Activated T-helper 2 cell treated with anti-CD3 and anti-CD28 coated beads, Interferon-gamma antibody, Interleukin-2, Interleukin-4, amounts not matched to agents 10 μg/mL and 5 μg/mL and 100 μg/mL, durations not matched to agents 14 hours and 24 hours and 36 hours (primary cell): ENCODE data around the gene RRAGA. TPM values are rescaled to one million over a fixed set of nuclear protein-coding genes. Genes with fewer than 3 reads are reported as not detected.
A peak's percentile ranks its signal among the peaks of the same experiment; 100 is the strongest.
"Not testable (repeated sequence)": the region's sequence is repeated elsewhere in the genome, so short reads cannot be mapped to it uniquely, and the experiment has no call there.

ENCODE experiments used
- DNase-seq: peaks from one replicate; pipeline ENCODE4 v3.0.0; 2021; ENCODE audit warnings: low spot score
- H3K27ac Mint-ChIP-seq: one replicate; pipeline ENCODE4 v1.8.0; 2021; ENCODE audit warnings: mixed read lengths
- H3K27me3 Mint-ChIP-seq: one replicate; pipeline ENCODE4 v1.8.0; 2021; ENCODE audit warnings: low read depth, mixed read lengths
- H3K36me3 Mint-ChIP-seq: one replicate; pipeline ENCODE4 v1.8.0; 2021; ENCODE audit warnings: low read depth, mixed read lengths
- H3K4me1 Mint-ChIP-seq: one replicate; pipeline ENCODE4 v1.8.0; 2021; ENCODE audit warnings: low read depth, mixed read lengths
- H3K4me3 Mint-ChIP-seq: one replicate; pipeline ENCODE4 v1.8.0; 2021; ENCODE audit warnings: low read depth, mild to moderate bottlenecking, moderate library complexity, mixed read lengths
- H3K9me3 Mint-ChIP-seq: one replicate; pipeline ENCODE4 v1.8.0; 2021; ENCODE audit warnings: mixed read lengths
- intact Hi-C: fragments of 100-400 bp; cut with micrococcal nuclease; formaldehyde crosslinking; loops from one replicate; pipeline ENCODE4 v1.15.1; 2023
- total RNA-seq: library from RNA; stranded (reverse); gene quantifications from 2 replicates; pipeline ENCODE4 v1.2.3, GENCODE V29; 2022

Gene RRAGA
- total RNA-seq, 1 donor from 2014 or later = 60.8 TPM

GRCh38 chr9:19032406-19032805, 16.8 kb upstream of the RRAGA start:
- intact Hi-C loops = no loop called here
- H3K4me1 Mint-ChIP-seq = peaks cover 3% of the 10 kb centered on the region
- no peaks in the 10 kb centered on the region for H3K36me3 Mint-ChIP-seq
- H3K27me3 Mint-ChIP-seq = peaks cover 13% of the 10 kb centered on the region
- DNase-seq = no peak
- H3K9me3 Mint-ChIP-seq = no peaks in the 10 kb centered on the region
- no peak overlapping the region for H3K4me3 Mint-ChIP-seq
- no peak overlapping the region for H3K27ac Mint-ChIP-seq

GRCh38 chr9:19033015-19033414, 16.2 kb upstream of the RRAGA start, which contains the start of gene SAXO1:
TSS of gene SAXO1 (minus strand) at chr9:19033209. CDS start at chr9:19032908, 301 bp downstream.
- intact Hi-C loops = no loop called here
- DNase-seq = no peak
- no peak within 1 kb of the TSS for H3K27ac Mint-ChIP-seq
- H3K4me1 Mint-ChIP-seq = peaks cover 3% of the 10 kb centered on the region
- no peaks in the 10 kb centered on the region for H3K36me3 Mint-ChIP-seq
- H3K27me3 Mint-ChIP-seq = peaks cover 13% of the 10 kb centered on the region
- H3K9me3 Mint-ChIP-seq = no peaks in the 10 kb centered on the region
- no peak within 1 kb of the TSS for H3K4me3 Mint-ChIP-seq

GRCh38 chr9:19036611-19037010, 12.6 kb upstream of the RRAGA start:
- Mint-ChIP-seq H3K27me3 (peaks cover 11% of the 10 kb centered on the region), H3K27ac (no peak overlapping the region), H3K36me3 (no peaks in the 10 kb centered on the region), H3K4me3 (no peak overlapping the region), H3K4me1 (no peaks in the 10 kb centered on the region), H3K9me3 (no peaks in the 10 kb centered on the region)
- DNase-seq = no peak
- intact Hi-C loops = no loop called here

GRCh38 chr9:19049917-19050636, 850 bp downstream of the RRAGA start:
- Mint-ChIP-seq H3K4me1 (peaks cover 39% of the 10 kb centered on the region), H3K27me3 (no peaks in the 10 kb centered on the region), H3K9me3 (no peaks in the 10 kb centered on the region), H3K36me3 (peaks cover 38% of the 10 kb centered on the region), H3K4me3 (peak overlapping the region; percentile 96), H3K27ac (peak overlapping the region; percentile 95)
- intact Hi-C loops = loop anchor here (1.0 to 2.0 kb wide), 8 partner anchors 52 to 407 kb away; partner anchors contain the start of genes DENND4C, HAUS6, PLIN2 and RPS6
- DNase-seq = no peak

GRCh38 chr9:19050637-19051591, 1.7 kb downstream of the RRAGA start:
- no peaks in the 10 kb centered on the region for H3K9me3 Mint-ChIP-seq
- H3K4me1 Mint-ChIP-seq = peaks cover 41% of the 10 kb centered on the region
- H3K27ac Mint-ChIP-seq = peak overlapping the region; percentile 95
- DNase-seq = no peak
- intact Hi-C loops = no loop called here
- H3K27me3 Mint-ChIP-seq = no peaks in the 10 kb centered on the region
- H3K36me3 Mint-ChIP-seq = peaks cover 45% of the 10 kb centered on the region
- H3K4me3 Mint-ChIP-seq = peak overlapping the region; percentile 96

- no peak overlapping the region for H3K4me3 Mint-ChIP-seq
- H3K27ac Mint-ChIP-seq = no peak overlapping the region
- peaks cover 14% of the 10 kb centered on the region for H3K4me1 Mint-ChIP-seq
- no peak for DNase-seq
- peaks cover 81% of the 10 kb centered on the region for H3K36me3 Mint-ChIP-seq
- H3K9me3 Mint-ChIP-seq = no peaks in the 10 kb centered on the region
- no peaks in the 10 kb centered on the region for H3K27me3 Mint-ChIP-seq
- intact Hi-C loops = no loop called here
Observed at GRCh38 chr9:19057033-19057432, 7.8 kb downstream of the RRAGA start.

GRCh38 chr9:19074229-19074628, 25.0 kb downstream of the RRAGA start:
- H3K27me3 Mint-ChIP-seq = no peaks in the 10 kb centered on the region
- no peak overlapping the region for H3K27ac Mint-ChIP-seq
- H3K4me3 Mint-ChIP-seq = no peak overlapping the region
- peaks cover 4% of the 10 kb centered on the region for H3K4me1 Mint-ChIP-seq
- no peak for DNase-seq
- peaks cover 75% of the 10 kb centered on the region for H3K36me3 Mint-ChIP-seq
- intact Hi-C loops = no loop called here
- no peaks in the 10 kb centered on the region for H3K9me3 Mint-ChIP-seq

- no peak overlapping the region for H3K4me3 Mint-ChIP-seq
- no peaks in the 10 kb centered on the region for H3K9me3 Mint-ChIP-seq
- peak overlapping the region; percentile 1 for H3K27ac Mint-ChIP-seq
- H3K27me3 Mint-ChIP-seq = no peaks in the 10 kb centered on the region
- intact Hi-C loops = no loop called here
- no peak for DNase-seq
- H3K4me1 Mint-ChIP-seq = peaks cover 4% of the 10 kb centered on the region
- peaks cover 73% of the 10 kb centered on the region for H3K36me3 Mint-ChIP-seq
Observed at GRCh38 chr9:19074836-19075235, 25.6 kb downstream of the RRAGA start.

- intact Hi-C loops = loop anchor here (1.0 to 5.0 kb wide), 3 partner anchors 37 to 372 kb away; no protein-coding TSS in a partner anchor
- no peaks in the 10 kb centered on the region for H3K27me3 Mint-ChIP-seq
- DNase-seq = no peak
- peak overlapping the region; percentile 18 for H3K27ac Mint-ChIP-seq
- H3K4me1 Mint-ChIP-seq = peaks cover 4% of the 10 kb centered on the region
- no peaks in the 10 kb centered on the region for H3K9me3 Mint-ChIP-seq
- peaks cover 45% of the 10 kb centered on the region for H3K36me3 Mint-ChIP-seq
- no peak overlapping the region for H3K4me3 Mint-ChIP-seq
Observed at GRCh38 chr9:19085295-19085694, 36.1 kb downstream of the RRAGA start.

- Mint-ChIP-seq H3K4me1 (peaks cover 4% of the 10 kb centered on the region), H3K27ac (no peak overlapping the region), H3K9me3 (no peaks in the 10 kb centered on the region), H3K27me3 (no peaks in the 10 kb centered on the region), H3K4me3 (no peak overlapping the region), H3K36me3 (peaks cover 47% of the 10 kb centered on the region)
- intact Hi-C loops = loop anchor here (5.0 kb wide), 1 partner anchor 35 kb away; no protein-coding TSS in a partner anchor
- no peak for DNase-seq
Observed at GRCh38 chr9:19087106-19088000, 38.1 kb downstream of the RRAGA start.

GRCh38 chr9:19097431-19097830, 48.2 kb downstream of the RRAGA start:
- intact Hi-C loops, H3K9me3 Mint-ChIP-seq, DNase-seq, H3K27me3 Mint-ChIP-seq: not testable (repeated sequence)
- Mint-ChIP-seq H3K27ac (peak overlapping the region; percentile 6), H3K4me1 (peaks cover 26% of the 10 kb centered on the region), H3K36me3 (peaks cover 51% of the 10 kb centered on the region), H3K4me3 (peak overlapping the region; percentile 33)
